HepG2 (cell line): ENCODE data around the gene SERHL2. TPM values are rescaled to one million over a fixed set of nuclear protein-coding genes. Genes with fewer than 3 reads are reported as not detected.

Source experiments
- CBX1 ChIP-seq: IDR thresholded peaks from one replicate; pipeline ENCODE4 v1.6.1; 2016; ENCODE audit warnings: antibody characterized with exemption, low read depth
- CBX5 ChIP-seq: sonication (generic); formaldehyde crosslinking; IDR thresholded peaks from 2 replicates; pipeline ENCODE4 v1.4.0; 2020; ENCODE audit warnings: missing genetic modification reagents, borderline replicate concordance
- DNMT3B ChIP-seq: conservative IDR thresholded peaks from 2 replicates; pipeline ENCODE4 v1.6.1; 2016; ENCODE audit warnings: missing biosample characterization, control low read depth
- FLYWCH1 ChIP-seq: sonication (generic); formaldehyde crosslinking; IDR thresholded peaks from 2 replicates; pipeline ENCODE4 v1.8.1; 2023; ENCODE audit warnings: mild to moderate bottlenecking, missing genetic modification reagents
- FOXM1 ChIP-seq: sonication (generic); formaldehyde crosslinking; IDR thresholded peaks from 2 replicates; pipeline ENCODE4 v1.5.0; 2020; ENCODE audit warnings: missing genetic modification reagents
- KLF13 ChIP-seq: sonication (generic); formaldehyde crosslinking; IDR thresholded peaks from 2 replicates; pipeline ENCODE4 v1.4.0; 2020; ENCODE audit warnings: mild to moderate bottlenecking, missing genetic modification reagents
- MATR3 ChIP-seq: sonication (generic); formaldehyde crosslinking; IDR thresholded peaks from 2 replicates; pipeline ENCODE4 v1.4.0; 2020; ENCODE audit warnings: missing genetic modification reagents
- NCOR1 ChIP-seq: fragments of 200-600 bp; sonication (generic); IDR thresholded peaks from 2 replicates; pipeline ENCODE4 v1.7.0; 2017; ENCODE audit warnings: antibody characterized with exemption, low read length, borderline replicate concordance
- SAP130 ChIP-seq: IDR thresholded peaks from 2 replicates; pipeline ENCODE4 v1.6.1; 2016; ENCODE audit warnings: low read depth
- SIN3B ChIP-seq: fragments of 150-350 bp; IDR thresholded peaks from 2 replicates; pipeline ENCODE4 v1.6.1; 2014; ENCODE audit warnings: low read length
- SYNCRIP ChIP-seq: fragments of 200-400 bp; formaldehyde crosslinking; IDR thresholded peaks from 2 replicates; pipeline ENCODE4 v1.6.1; 2018; ENCODE audit warnings: mild to moderate bottlenecking, low read depth, low read length; ENCODE audit not compliant: insufficient read depth
- TARDBP ChIP-seq: sonication (generic); formaldehyde crosslinking; IDR thresholded peaks from 2 replicates; pipeline ENCODE4 v1.8.0; 2022; ENCODE audit warnings: mild to moderate bottlenecking, missing genetic modification reagents
- ZNF143 ChIP-seq: sonication (generic); formaldehyde crosslinking; IDR thresholded peaks from 2 replicates; pipeline ENCODE4 v1.4.0; 2020; ENCODE audit warnings: missing genetic modification reagents
- ZNF570 ChIP-seq: sonication (generic); formaldehyde crosslinking; IDR thresholded peaks from 2 replicates; pipeline ENCODE4 v1.4.0; 2020; ENCODE audit warnings: mild to moderate bottlenecking, missing genetic modification reagents, borderline replicate concordance
- ZNF619 ChIP-seq: sonication (generic); formaldehyde crosslinking; IDR thresholded peaks from 2 replicates; pipeline ENCODE4 v1.4.0; 2020; ENCODE audit warnings: mild to moderate bottlenecking, missing genetic modification reagents
- ZNF703 ChIP-seq: sonication (generic); formaldehyde crosslinking; IDR thresholded peaks from 2 replicates; pipeline ENCODE4 v1.5.1; 2020; ENCODE audit warnings: missing genetic modification reagents, mild to moderate bottlenecking, moderate library complexity, borderline replicate concordance
- ZNF746 ChIP-seq: sonication (generic); formaldehyde crosslinking; IDR thresholded peaks from 2 replicates; pipeline ENCODE4 v1.8.0; 2022; ENCODE audit warnings: mild to moderate bottlenecking, missing genetic modification reagents
- polyA plus RNA-seq, 8 experiments: library from polyadenylated mRNA; depleted of rRNA in 3 of 8; stranded (reverse) in 7 of 8; unstranded in 1 of 8; fragments of >200 nt; fragmentation: Illumina TruSeq in 4 of 8; extraction: Trizol in 4 of 8; gene quantifications; 2 replicates each; pipeline versions ENCODE4 v1.2.1 to v1.2.3, GENCODE V29; 2011 to 2016; ENCODE audit warnings: low read depth in 4 of 8, missing spikeins in 1 of 8, mixed read lengths in 1 of 8; ENCODE audit not compliant: insufficient read depth in 1 of 8
- total RNA-seq, 5 experiments: library from RNA; depleted of rRNA; stranded (reverse); fragments of >200 nt; fragmentation: Illumina TruSeq; extraction: Trizol; gene quantifications; 2 replicates each; pipeline ENCODE4 v1.2.3, GENCODE V29; 2016; ENCODE audit warnings: low read depth in 1 of 5
- TF ChIP-seq, protein P1 (sequence below): sonication (generic); formaldehyde crosslinking; IDR thresholded peaks from 2 replicates; pipeline ENCODE4 v1.4.0; 2020; ENCODE audit warnings: missing genetic modification reagents
- TF ChIP-seq, protein P2 (sequence below): sonication (generic); formaldehyde crosslinking; IDR thresholded peaks from 2 replicates; pipeline ENCODE4 v1.9.0; 2021; ENCODE audit warnings: missing genetic modification reagents, mild to moderate bottlenecking, borderline replicate concordance
- TF ChIP-seq, protein P3 (sequence below): IDR thresholded peaks from 2 replicates; pipeline ENCODE4 v1.6.1; 2012; ENCODE audit warnings: inconsistent platforms
- TF ChIP-seq, protein P4 (sequence below): sonication (generic); formaldehyde crosslinking; IDR thresholded peaks from 2 replicates; pipeline ENCODE4 v1.4.0; 2020; ENCODE audit warnings: missing genetic modification reagents
- TF ChIP-seq, protein P5 (sequence below): sonication (generic); formaldehyde crosslinking; conservative IDR thresholded peaks from 2 replicates; pipeline ENCODE4 v1.8.1; 2023; ENCODE audit warnings: missing genetic modification reagents

SERHL2 gene
- total and polyA plus RNA-seq, 2 of the 13 experiments (the other 11 are each of a cell fraction or from before 2014, with no cell fraction given): 1.0 to 1.8 TPM

DNA sequence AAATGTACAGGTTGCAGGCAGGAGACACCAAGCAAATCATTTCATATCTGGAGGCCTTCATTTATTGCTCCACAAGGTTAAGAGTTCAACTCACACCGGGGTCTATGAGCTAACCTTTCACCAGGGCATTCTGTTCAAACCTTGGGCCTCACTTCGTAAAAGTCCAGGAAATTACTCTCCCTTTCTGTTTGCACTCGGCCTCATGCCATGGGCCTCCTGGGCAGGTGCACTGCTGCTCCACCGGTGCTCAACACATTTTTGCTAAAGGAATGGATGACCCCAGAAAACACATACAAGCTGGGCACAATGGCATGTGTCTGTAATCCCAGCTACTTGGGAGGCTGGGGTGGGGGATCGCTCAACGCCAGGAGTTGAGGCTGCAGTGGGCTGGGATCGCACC, 17.6 kb upstream of the SERHL2 start (continued):
- TF ChIP-seq, protein P1, sequence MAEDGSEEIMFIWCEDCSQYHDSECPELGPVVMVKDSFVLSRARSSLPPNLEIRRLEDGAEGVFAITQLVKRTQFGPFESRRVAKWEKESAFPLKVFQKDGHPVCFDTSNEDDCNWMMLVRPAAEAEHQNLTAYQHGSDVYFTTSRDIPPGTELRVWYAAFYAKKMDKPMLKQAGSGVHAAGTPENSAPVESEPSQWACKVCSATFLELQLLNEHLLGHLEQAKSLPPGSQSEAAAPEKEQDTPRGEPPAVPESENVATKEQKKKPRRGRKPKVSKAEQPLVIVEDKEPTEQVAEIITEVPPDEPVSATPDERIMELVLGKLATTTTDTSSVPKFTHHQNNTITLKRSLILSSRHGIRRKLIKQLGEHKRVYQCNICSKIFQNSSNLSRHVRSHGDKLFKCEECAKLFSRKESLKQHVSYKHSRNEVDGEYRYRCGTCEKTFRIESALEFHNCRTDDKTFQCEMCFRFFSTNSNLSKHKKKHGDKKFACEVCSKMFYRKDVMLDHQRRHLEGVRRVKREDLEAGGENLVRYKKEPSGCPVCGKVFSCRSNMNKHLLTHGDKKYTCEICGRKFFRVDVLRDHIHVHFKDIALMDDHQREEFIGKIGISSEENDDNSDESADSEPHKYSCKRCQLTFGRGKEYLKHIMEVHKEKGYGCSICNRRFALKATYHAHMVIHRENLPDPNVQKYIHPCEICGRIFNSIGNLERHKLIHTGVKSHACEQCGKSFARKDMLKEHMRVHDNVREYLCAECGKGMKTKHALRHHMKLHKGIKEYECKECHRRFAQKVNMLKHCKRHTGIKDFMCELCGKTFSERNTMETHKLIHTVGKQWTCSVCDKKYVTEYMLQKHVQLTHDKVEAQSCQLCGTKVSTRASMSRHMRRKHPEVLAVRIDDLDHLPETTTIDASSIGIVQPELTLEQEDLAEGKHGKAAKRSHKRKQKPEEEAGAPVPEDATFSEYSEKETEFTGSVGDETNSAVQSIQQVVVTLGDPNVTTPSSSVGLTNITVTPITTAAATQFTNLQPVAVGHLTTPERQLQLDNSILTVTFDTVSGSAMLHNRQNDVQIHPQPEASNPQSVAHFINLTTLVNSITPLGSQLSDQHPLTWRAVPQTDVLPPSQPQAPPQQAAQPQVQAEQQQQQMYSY (CRISPR knock-in tag): peak; percentile 54
- TF ChIP-seq ZNF619 (CRISPR knock-in tag) (no peak), SIN3B (no peak), FLYWCH1 (CRISPR knock-in tag) (no peak), NCOR1 (peak; percentile 31; the same call in 1 of the 2 replicates), SAP130 (0 out of 2 replicates have a peak, but pooled peaks have one; percentile 19), KLF13 (no peak), TARDBP (CRISPR knock-in tag) (no peak), ZNF703 (CRISPR knock-in tag) (no peak), ZNF570 (CRISPR knock-in tag) (no peak), CBX1 (no peak), SYNCRIP (no peak), ZNF746 (no peak), MATR3 (CRISPR knock-in tag) (no peak), CBX5 (CRISPR knock-in tag) (no peak), DNMT3B (CRISPR knock-in tag) (no peak), FOXM1 (CRISPR knock-in tag) (no peak), ZNF143 (no peak)
- TF ChIP-seq, protein P2, sequence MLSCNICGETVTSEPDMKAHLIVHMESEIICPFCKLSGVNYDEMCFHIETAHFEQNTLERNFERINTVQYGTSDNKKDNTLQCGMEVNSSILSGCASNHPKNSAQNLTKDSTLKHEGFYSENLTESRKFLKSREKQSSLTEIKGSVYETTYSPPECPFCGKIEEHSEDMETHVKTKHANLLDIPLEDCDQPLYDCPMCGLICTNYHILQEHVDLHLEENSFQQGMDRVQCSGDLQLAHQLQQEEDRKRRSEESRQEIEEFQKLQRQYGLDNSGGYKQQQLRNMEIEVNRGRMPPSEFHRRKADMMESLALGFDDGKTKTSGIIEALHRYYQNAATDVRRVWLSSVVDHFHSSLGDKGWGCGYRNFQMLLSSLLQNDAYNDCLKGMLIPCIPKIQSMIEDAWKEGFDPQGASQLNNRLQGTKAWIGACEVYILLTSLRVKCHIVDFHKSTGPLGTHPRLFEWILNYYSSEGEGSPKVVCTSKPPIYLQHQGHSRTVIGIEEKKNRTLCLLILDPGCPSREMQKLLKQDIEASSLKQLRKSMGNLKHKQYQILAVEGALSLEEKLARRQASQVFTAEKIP (CRISPR knock-in tag): no peak
- TF ChIP-seq, protein P3, sequence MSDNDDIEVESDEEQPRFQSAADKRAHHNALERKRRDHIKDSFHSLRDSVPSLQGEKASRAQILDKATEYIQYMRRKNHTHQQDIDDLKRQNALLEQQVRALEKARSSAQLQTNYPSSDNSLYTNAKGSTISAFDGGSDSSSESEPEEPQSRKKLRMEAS: peak; percentile 97
- TF ChIP-seq, protein P4, sequence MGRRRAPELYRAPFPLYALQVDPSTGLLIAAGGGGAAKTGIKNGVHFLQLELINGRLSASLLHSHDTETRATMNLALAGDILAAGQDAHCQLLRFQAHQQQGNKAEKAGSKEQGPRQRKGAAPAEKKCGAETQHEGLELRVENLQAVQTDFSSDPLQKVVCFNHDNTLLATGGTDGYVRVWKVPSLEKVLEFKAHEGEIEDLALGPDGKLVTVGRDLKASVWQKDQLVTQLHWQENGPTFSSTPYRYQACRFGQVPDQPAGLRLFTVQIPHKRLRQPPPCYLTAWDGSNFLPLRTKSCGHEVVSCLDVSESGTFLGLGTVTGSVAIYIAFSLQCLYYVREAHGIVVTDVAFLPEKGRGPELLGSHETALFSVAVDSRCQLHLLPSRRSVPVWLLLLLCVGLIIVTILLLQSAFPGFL (CRISPR knock-in tag): no peak
- TF ChIP-seq, protein P5, sequence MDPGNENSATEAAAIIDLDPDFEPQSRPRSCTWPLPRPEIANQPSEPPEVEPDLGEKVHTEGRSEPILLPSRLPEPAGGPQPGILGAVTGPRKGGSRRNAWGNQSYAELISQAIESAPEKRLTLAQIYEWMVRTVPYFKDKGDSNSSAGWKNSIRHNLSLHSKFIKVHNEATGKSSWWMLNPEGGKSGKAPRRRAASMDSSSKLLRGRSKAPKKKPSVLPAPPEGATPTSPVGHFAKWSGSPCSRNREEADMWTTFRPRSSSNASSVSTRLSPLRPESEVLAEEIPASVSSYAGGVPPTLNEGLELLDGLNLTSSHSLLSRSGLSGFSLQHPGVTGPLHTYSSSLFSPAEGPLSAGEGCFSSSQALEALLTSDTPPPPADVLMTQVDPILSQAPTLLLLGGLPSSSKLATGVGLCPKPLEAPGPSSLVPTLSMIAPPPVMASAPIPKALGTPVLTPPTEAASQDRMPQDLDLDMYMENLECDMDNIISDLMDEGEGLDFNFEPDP (CRISPR knock-in tag): no peak
